GM21619 (cell line): ENCODE data around the gene PLEKHG2.

Source experiments
- ATAC-seq: cut with Tn5 transposase; IDR thresholded peaks from one replicate; pipeline ENCODE4 v1.9.1; 2021; ENCODE audit not compliant: unreplicated experiment

The PLEKHG2 gene

GRCh38 chr19:39406656-39407409 lies 5.6 kb upstream of the PLEKHG2 start, which contains the start of gene ZFP36:
TSS of gene ZFP36 (plus strand) at chr19:39406847. CDS start at chr19:39406905, 58 bp downstream.
- ATAC-seq: peak; percentile 18

- ATAC-seq: no peak
Measured at GRCh38 chr19:39407410-39407659, 5.1 kb upstream of the PLEKHG2 start.

- ATAC-seq: no peak
Measured at GRCh38 chr19:39407660-39408391, 4.6 kb upstream of the PLEKHG2 start.

- no peak for ATAC-seq
Measured at GRCh38 chr19:39408392-39409207, 3.9 kb upstream of the PLEKHG2 start.

GRCh38 chr19:39409208-39410016 lies 3.1 kb upstream of the PLEKHG2 start:
- ATAC-seq: no peak

GRCh38 chr19:39410017-39410830 lies 2.2 kb upstream of the PLEKHG2 start:
- no peak for ATAC-seq

- no peak for ATAC-seq
Measured at GRCh38 chr19:39410831-39411080, 1.7 kb upstream of the PLEKHG2 start.

- no peak for ATAC-seq
Measured at GRCh38 chr19:39411081-39411831, 1.2 kb upstream of the PLEKHG2 start.

- ATAC-seq: peak; percentile 17
Measured at GRCh38 chr19:39411832-39412099, 703 bp upstream of the PLEKHG2 start.

- no peak for ATAC-seq
Measured at GRCh38 chr19:39412867-39413271, 400 bp downstream of the PLEKHG2 start.

- no peak for ATAC-seq
Measured at GRCh38 chr19:39413272-39413910, 922 bp downstream of the PLEKHG2 start.

GRCh38 chr19:39413911-39414608 lies 1.6 kb downstream of the PLEKHG2 start:
- ATAC-seq: no peak

GRCh38 chr19:39415111-39416046 lies 2.9 kb downstream of the PLEKHG2 start:
- ATAC-seq: no peak

- ATAC-seq: no peak
Measured at GRCh38 chr19:39416152-39417120, 4.0 kb downstream of the PLEKHG2 start.

GRCh38 chr19:39417463-39418181 lies 5.2 kb downstream of the PLEKHG2 start:
- ATAC-seq: no peak

- ATAC-seq: no peak
Measured at GRCh38 chr19:39419003-39419402, 6.5 kb downstream of the PLEKHG2 start.
